HG02885 (cell line): ENCODE data around the gene CXXC4.

Experiments used
- ATAC-seq: cut with Tn5 transposase; IDR thresholded peaks from one replicate; pipeline ENCODE4 v1.9.1; 2021; ENCODE audit warnings: mild to moderate bottlenecking; ENCODE audit not compliant: unreplicated experiment, poor library complexity

The CXXC4 gene

GRCh38 chr4:104490096-104490769 lies 4.5 kb downstream of the CXXC4 start:
- ATAC-seq: peak; percentile 40

- peak; percentile 34 for ATAC-seq
Measured at GRCh38 chr4:104489731-104490095, 5.0 kb downstream of the CXXC4 start.

GRCh38 chr4:104488151-104488550 lies 6.5 kb downstream of the CXXC4 start:
- ATAC-seq: no peak

GRCh38 chr4:104486716-104487504 lies 7.8 kb downstream of the CXXC4 start:
- no peak for ATAC-seq

- no peak for ATAC-seq
Measured at GRCh38 chr4:104475652-104476051, 19.0 kb downstream of the CXXC4 start.

- ATAC-seq: peak; percentile 38
Measured at GRCh38 chr4:104472766-104473165, 21.9 kb downstream of the CXXC4 start.

GRCh38 chr4:104470770-104471169 lies 23.9 kb downstream of the CXXC4 start:
- no peak for ATAC-seq

GRCh38 chr4:104469794-104470193 lies 24.9 kb downstream of the CXXC4 start:
- peak; percentile 44 for ATAC-seq

GRCh38 chr4:104465619-104466018 lies 29.1 kb downstream of the CXXC4 start:
- no peak for ATAC-seq

- no peak for ATAC-seq
Measured at GRCh38 chr4:104465201-104465600, 29.5 kb downstream of the CXXC4 start.

- ATAC-seq: no peak
Measured at GRCh38 chr4:104462641-104463040, 32.1 kb downstream of the CXXC4 start.

- ATAC-seq: peak; percentile 51
Measured at GRCh38 chr4:104457308-104457981, 37.2 kb downstream of the CXXC4 start.

- peak; percentile 86 for ATAC-seq
Measured at GRCh38 chr4:104451573-104451972, 43.1 kb downstream of the CXXC4 start.

- no peak for ATAC-seq
Measured at GRCh38 chr4:104449537-104449936, 45.2 kb downstream of the CXXC4 start.

- no peak for ATAC-seq
Measured at GRCh38 chr4:104447294-104447693, 47.4 kb downstream of the CXXC4 start.

- ATAC-seq: no peak
Measured at GRCh38 chr4:104446431-104447278, 48.0 kb downstream of the CXXC4 start.

GRCh38 chr4:104444685-104445084 lies 50.0 kb downstream of the CXXC4 start:
- no peak for ATAC-seq

- ATAC-seq: no peak
Measured at GRCh38 chr4:104436542-104436941, 58.2 kb downstream of the CXXC4 start.

- ATAC-seq: no peak
Measured at GRCh38 chr4:104429150-104429741, 65.4 kb downstream of the CXXC4 start.

GRCh38 chr4:104425948-104426347 lies 68.7 kb downstream of the CXXC4 start:
- peak; percentile 61 for ATAC-seq
